ENCODE data around the gene DROSHA. TPM values are rescaled to one million over a fixed set of nuclear protein-coding genes. Genes with fewer than 3 reads are reported as not detected.

The DROSHA gene
- total and polyA plus RNA-seq, 2 of the 8 experiments (the other 6 are each of a cell fraction or from before 2014, with no cell fraction given): 65.9 to 122 TPM

DNA sequence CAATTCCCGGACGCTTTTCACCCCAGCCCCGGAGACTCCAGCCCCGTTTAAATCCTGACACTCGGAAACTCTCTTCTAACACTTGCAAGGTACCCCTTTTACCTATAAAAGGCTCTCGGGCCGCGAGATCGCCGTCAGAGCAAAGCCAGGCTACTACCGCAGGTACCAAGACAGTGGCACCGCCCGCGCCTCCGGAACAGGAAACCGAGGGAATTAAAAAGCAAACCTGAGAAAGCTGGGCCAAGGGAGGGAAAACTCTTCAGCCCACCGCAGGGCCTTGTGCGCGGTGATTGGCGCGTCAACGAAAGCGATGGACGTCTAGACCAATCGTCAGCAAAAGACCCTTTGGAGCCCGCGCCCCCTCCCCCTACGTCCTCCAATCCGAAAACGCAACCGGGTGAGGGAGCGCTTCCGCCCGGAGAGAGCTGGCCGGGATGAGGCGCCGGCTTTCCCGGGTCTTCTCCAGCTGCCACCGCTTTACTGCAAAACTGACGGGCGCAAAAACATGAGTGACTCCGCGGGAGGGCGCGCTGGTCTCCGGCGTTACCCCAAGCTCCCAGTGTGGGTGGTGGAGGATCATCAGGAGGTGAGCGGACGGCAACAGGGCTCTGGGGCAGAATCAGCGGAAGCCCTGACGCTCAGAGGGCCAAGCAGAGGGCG is at the start of gene DROSHA, which contains the start of gene C5orf22 (continued):
- no peak for TF ChIP-seq SAP30 (IDR thresholded peaks at IDR 0.05; ENCODE audit: insufficient read depth, insufficient replicate concordance, low read length)
- peak; percentile 68; the same call in 1 of the 2 replicates for TF ChIP-seq TAF1 (IDR thresholded peaks at IDR 0.05; ENCODE audit: low read depth, low read length)
- peak; percentile 85; the same call in 1 of the 2 replicates for TF ChIP-seq RBBP5 (IDR thresholded peaks at IDR 0.05; ENCODE audit: borderline replicate concordance, low read depth, low read length)
- no peak for TF ChIP-seq TCF12 (IDR thresholded peaks at IDR 0.05; ENCODE audit: low read depth, low read length)
- no peak for TF ChIP-seq SP4 (IDR thresholded peaks at IDR 0.05; ENCODE audit: low read length)
- no peak for TF ChIP-seq NRF1 (IDR thresholded peaks at IDR 0.05; ENCODE audit: low read depth, low read length)
- TF ChIP-seq, protein P1, sequence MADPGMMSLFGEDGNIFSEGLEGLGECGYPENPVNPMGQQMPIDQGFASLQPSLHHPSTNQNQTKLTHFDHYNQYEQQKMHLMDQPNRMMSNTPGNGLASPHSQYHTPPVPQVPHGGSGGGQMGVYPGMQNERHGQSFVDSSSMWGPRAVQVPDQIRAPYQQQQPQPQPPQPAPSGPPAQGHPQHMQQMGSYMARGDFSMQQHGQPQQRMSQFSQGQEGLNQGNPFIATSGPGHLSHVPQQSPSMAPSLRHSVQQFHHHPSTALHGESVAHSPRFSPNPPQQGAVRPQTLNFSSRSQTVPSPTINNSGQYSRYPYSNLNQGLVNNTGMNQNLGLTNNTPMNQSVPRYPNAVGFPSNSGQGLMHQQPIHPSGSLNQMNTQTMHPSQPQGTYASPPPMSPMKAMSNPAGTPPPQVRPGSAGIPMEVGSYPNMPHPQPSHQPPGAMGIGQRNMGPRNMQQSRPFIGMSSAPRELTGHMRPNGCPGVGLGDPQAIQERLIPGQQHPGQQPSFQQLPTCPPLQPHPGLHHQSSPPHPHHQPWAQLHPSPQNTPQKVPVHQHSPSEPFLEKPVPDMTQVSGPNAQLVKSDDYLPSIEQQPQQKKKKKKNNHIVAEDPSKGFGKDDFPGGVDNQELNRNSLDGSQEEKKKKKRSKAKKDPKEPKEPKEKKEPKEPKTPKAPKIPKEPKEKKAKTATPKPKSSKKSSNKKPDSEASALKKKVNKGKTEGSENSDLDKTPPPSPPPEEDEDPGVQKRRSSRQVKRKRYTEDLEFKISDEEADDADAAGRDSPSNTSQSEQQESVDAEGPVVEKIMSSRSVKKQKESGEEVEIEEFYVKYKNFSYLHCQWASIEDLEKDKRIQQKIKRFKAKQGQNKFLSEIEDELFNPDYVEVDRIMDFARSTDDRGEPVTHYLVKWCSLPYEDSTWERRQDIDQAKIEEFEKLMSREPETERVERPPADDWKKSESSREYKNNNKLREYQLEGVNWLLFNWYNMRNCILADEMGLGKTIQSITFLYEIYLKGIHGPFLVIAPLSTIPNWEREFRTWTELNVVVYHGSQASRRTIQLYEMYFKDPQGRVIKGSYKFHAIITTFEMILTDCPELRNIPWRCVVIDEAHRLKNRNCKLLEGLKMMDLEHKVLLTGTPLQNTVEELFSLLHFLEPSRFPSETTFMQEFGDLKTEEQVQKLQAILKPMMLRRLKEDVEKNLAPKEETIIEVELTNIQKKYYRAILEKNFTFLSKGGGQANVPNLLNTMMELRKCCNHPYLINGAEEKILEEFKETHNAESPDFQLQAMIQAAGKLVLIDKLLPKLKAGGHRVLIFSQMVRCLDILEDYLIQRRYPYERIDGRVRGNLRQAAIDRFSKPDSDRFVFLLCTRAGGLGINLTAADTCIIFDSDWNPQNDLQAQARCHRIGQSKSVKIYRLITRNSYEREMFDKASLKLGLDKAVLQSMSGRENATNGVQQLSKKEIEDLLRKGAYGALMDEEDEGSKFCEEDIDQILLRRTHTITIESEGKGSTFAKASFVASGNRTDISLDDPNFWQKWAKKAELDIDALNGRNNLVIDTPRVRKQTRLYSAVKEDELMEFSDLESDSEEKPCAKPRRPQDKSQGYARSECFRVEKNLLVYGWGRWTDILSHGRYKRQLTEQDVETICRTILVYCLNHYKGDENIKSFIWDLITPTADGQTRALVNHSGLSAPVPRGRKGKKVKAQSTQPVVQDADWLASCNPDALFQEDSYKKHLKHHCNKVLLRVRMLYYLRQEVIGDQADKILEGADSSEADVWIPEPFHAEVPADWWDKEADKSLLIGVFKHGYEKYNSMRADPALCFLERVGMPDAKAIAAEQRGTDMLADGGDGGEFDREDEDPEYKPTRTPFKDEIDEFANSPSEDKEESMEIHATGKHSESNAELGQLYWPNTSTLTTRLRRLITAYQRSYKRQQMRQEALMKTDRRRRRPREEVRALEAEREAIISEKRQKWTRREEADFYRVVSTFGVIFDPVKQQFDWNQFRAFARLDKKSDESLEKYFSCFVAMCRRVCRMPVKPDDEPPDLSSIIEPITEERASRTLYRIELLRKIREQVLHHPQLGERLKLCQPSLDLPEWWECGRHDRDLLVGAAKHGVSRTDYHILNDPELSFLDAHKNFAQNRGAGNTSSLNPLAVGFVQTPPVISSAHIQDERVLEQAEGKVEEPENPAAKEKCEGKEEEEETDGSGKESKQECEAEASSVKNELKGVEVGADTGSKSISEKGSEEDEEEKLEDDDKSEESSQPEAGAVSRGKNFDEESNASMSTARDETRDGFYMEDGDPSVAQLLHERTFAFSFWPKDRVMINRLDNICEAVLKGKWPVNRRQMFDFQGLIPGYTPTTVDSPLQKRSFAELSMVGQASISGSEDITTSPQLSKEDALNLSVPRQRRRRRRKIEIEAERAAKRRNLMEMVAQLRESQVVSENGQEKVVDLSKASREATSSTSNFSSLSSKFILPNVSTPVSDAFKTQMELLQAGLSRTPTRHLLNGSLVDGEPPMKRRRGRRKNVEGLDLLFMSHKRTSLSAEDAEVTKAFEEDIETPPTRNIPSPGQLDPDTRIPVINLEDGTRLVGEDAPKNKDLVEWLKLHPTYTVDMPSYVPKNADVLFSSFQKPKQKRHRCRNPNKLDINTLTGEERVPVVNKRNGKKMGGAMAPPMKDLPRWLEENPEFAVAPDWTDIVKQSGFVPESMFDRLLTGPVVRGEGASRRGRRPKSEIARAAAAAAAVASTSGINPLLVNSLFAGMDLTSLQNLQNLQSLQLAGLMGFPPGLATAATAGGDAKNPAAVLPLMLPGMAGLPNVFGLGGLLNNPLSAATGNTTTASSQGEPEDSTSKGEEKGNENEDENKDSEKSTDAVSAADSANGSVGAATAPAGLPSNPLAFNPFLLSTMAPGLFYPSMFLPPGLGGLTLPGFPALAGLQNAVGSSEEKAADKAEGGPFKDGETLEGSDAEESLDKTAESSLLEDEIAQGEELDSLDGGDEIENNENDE (IDR thresholded peaks at IDR 0.05; ENCODE audit: insufficient replicate concordance, low read length): no peak
- no peak for TF ChIP-seq TEAD4 (IDR thresholded peaks at IDR 0.05; ENCODE audit: low read depth, low read length)
- TF ChIP-seq YY1 (IDR thresholded peaks at IDR 0.05; ENCODE audit: low read depth, low read length): no peak
- TF ChIP-seq HDAC6 (IDR thresholded peaks at IDR 0.05; ENCODE audit: low read depth, low read length): no peak
- TF ChIP-seq EGR1 (IDR thresholded peaks at IDR 0.05; ENCODE audit: borderline replicate concordance, low read depth, low read length): no peak
- peak; percentile 57; the same call in 1 of the 2 replicates for TF ChIP-seq POLR2AphosphoS5 (IDR thresholded peaks at IDR 0.05; ENCODE audit: low read depth, low read length)

Data from H1 (cell line).